ENCODE measurements around the gene XDH.
A peak's percentile ranks its signal among the peaks of the same experiment; 100 is the strongest.

Gene XDH

DNA sequence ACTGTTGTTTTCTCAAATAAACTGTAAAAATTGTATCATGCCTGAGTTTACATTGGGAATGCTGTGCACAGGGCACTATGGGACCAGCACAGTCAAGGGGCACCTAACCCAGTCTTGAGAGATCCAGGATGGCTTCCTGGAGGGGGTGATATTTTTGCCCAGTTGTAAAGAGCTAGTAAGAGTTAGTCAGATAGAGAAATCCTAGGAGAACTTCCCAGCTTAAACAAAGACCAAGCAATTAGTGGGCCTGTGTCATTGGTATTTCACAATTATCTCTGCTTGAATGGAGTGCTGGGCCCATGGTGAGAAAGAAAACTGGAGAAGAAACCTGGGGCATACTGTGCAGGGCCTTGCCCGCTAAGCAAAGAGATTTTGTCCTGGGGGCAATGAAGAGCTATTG lies 12.2 kb downstream of the XDH start:
- Histone ChIP-seq H3K36me3 (ENCODE audit: control insufficient read depth, insufficient read depth, low read length) (no peaks in the 10 kb centered on the region), H3K27ac (ENCODE audit: low read depth, low read length) (no peak overlapping the region), H3K9ac (ENCODE audit: low read depth, low read length) (no peak overlapping the region), H3K9me3 (ENCODE audit: control insufficient read depth, insufficient read depth, low read length) (no peaks in the 10 kb centered on the region), H3K27me3 (ENCODE audit: control insufficient read depth, insufficient read depth, low read length) (no peaks in the 10 kb centered on the region), H3K4me3 (ENCODE audit: low read depth, low read length) (no peak overlapping the region), H3K4me1 (ENCODE audit: control insufficient read depth, insufficient read depth, low read length) (peaks cover 15% of the 10 kb centered on the region)

DNA sequence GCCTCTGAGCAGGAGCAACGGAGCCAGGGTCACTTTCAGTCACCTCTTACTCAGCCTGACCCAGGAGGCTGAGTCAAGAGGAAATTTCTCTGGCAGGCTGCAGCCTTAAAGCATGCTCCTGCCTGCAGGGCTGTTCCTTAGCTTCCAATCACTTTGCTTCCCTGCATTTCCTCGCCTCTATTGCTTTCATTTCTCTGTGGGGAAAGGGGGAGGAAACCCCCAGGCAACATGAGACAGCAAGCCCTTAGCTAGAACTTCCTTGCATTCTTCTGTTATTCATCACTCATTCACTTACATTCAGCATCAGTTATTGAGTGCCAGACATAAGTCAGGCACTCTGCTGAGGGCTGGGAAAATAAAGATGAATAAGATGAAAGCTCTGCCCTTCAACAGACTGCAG lies 13.0 kb downstream of the XDH start:
- H3K4me1 ChIP-seq (ENCODE audit: control insufficient read depth, insufficient read depth, low read length), result peaks cover 15% of the 10 kb centered on the region
- no peaks in the 10 kb centered on the region for H3K9me3 ChIP-seq (ENCODE audit: control insufficient read depth, insufficient read depth, low read length)
- no peaks in the 10 kb centered on the region for H3K36me3 ChIP-seq (ENCODE audit: control insufficient read depth, insufficient read depth, low read length)
- H3K4me3 ChIP-seq (ENCODE audit: low read depth, low read length), result no peak overlapping the region
- H3K27me3 ChIP-seq (ENCODE audit: control insufficient read depth, insufficient read depth, low read length), result no peaks in the 10 kb centered on the region
- H3K9ac ChIP-seq (ENCODE audit: low read depth, low read length), result no peak overlapping the region
- H3K27ac ChIP-seq (ENCODE audit: low read depth, low read length), result peak overlapping the region; percentile 29

DNA sequence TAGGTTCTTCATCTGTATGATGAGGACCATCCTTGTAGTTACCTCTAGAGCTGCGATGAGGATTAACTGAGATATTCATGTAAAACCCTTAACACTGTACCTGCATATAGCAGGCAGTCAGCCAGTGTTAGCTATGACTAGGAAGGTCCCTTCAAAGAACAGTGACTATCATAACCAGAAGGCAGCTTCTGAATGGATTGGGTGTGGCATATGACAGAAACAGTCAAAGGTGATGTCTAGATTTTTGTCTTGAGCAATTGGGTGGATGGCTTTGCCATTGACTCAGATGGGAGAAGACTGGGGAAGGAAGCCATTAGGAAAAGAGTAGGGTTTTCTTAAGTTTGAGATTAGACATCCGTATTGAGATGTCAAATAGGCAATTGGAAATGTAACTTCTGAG lies 15.7 kb downstream of the XDH start:
- peaks cover 15% of the 10 kb centered on the region for H3K4me1 ChIP-seq (ENCODE audit: control insufficient read depth, insufficient read depth, low read length)
- no peak overlapping the region for H3K9ac ChIP-seq (ENCODE audit: low read depth, low read length)
- H3K27me3 ChIP-seq (ENCODE audit: control insufficient read depth, insufficient read depth, low read length), result no peaks in the 10 kb centered on the region
- H3K36me3 ChIP-seq (ENCODE audit: control insufficient read depth, insufficient read depth, low read length), result no peaks in the 10 kb centered on the region
- no peak overlapping the region for H3K27ac ChIP-seq (ENCODE audit: low read depth, low read length)
- H3K4me3 ChIP-seq (ENCODE audit: low read depth, low read length), result no peak overlapping the region
- H3K9me3 ChIP-seq (ENCODE audit: control insufficient read depth, insufficient read depth, low read length), result no peaks in the 10 kb centered on the region

- Histone ChIP-seq H3K27me3 (ENCODE audit: control insufficient read depth, insufficient read depth, low read length) (no peaks in the 10 kb centered on the region), H3K9ac (ENCODE audit: low read depth, low read length) (no peak overlapping the region), H3K27ac (ENCODE audit: low read depth, low read length) (no peak overlapping the region), H3K4me1 (ENCODE audit: control insufficient read depth, insufficient read depth, low read length) (peaks cover 9% of the 10 kb centered on the region), H3K9me3 (ENCODE audit: control insufficient read depth, insufficient read depth, low read length) (no peaks in the 10 kb centered on the region), H3K4me3 (ENCODE audit: low read depth, low read length) (no peak overlapping the region), H3K36me3 (ENCODE audit: control insufficient read depth, insufficient read depth, low read length) (no peaks in the 10 kb centered on the region)
Measured at GRCh38 chr2:31397094-31397493, 17.4 kb downstream of the XDH start.

GRCh38 chr2:31390324-31390723 lies 24.2 kb downstream of the XDH start:
- Histone ChIP-seq H3K27ac (ENCODE audit: low read depth, low read length) (no peak overlapping the region), H3K27me3 (ENCODE audit: control insufficient read depth, insufficient read depth, low read length) (no peaks in the 10 kb centered on the region), H3K36me3 (ENCODE audit: control insufficient read depth, insufficient read depth, low read length) (no peaks in the 10 kb centered on the region), H3K4me1 (ENCODE audit: control insufficient read depth, insufficient read depth, low read length) (no peaks in the 10 kb centered on the region), H3K9me3 (ENCODE audit: control insufficient read depth, insufficient read depth, low read length) (no peaks in the 10 kb centered on the region), H3K9ac (ENCODE audit: low read depth, low read length) (no peak overlapping the region), H3K4me3 (ENCODE audit: low read depth, low read length) (no peak overlapping the region)

DNA sequence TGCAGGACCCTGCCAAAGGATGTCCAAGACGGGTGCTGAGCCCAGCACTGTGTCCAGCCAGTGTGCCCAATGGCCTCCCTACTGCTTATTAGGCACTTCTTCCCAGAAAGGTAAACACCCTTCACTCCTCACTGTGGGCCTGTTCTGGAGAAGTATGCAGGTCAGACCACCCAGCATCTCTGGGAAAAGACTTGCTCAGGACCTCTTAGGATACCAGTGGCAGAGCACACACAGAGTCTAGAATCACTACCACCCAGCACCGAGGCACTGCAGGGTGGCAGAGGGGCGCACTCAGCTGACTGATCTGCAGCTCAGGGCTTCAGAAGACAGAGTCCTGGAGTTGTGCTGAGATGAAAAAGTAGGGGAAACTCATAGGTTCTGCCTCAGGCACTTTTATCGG lies 25.8 kb downstream of the XDH start:
- Histone ChIP-seq H3K4me1 (ENCODE audit: control insufficient read depth, insufficient read depth, low read length) (peaks cover 8% of the 10 kb centered on the region; the same call in 1 of the 2 replicates), H3K27me3 (ENCODE audit: control insufficient read depth, insufficient read depth, low read length) (no peaks in the 10 kb centered on the region), H3K9ac (ENCODE audit: low read depth, low read length) (no peak overlapping the region), H3K36me3 (ENCODE audit: control insufficient read depth, insufficient read depth, low read length) (no peaks in the 10 kb centered on the region), H3K4me3 (ENCODE audit: low read depth, low read length) (no peak overlapping the region), H3K9me3 (ENCODE audit: control insufficient read depth, insufficient read depth, low read length) (no peaks in the 10 kb centered on the region), H3K27ac (ENCODE audit: low read depth, low read length) (no peak overlapping the region)

DNA sequence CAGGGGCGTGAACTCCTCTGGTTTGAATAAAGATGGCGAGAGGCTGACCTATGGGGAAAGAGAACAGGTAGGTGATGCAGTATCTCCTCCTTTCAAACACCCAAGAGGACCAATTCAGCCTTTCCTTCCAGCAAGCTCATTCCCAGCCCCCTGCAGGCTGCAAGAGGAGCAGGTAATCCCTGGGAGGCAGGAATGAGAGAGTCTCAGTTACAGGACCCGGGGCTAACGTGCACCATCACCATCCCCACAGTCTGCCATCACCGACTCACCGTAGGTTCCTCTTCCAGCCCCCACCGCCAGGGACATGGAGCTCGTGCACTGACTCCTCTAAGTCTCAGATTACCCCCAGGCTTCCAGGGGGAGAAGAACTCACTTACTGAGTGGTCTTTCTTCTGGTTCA lies 26.7 kb downstream of the XDH start:
- no peak overlapping the region for H3K9ac ChIP-seq (ENCODE audit: low read depth, low read length)
- no peaks in the 10 kb centered on the region for H3K36me3 ChIP-seq (ENCODE audit: control insufficient read depth, insufficient read depth, low read length)
- H3K9me3 ChIP-seq (ENCODE audit: control insufficient read depth, insufficient read depth, low read length), result no peaks in the 10 kb centered on the region
- no peaks in the 10 kb centered on the region for H3K27me3 ChIP-seq (ENCODE audit: control insufficient read depth, insufficient read depth, low read length)
- peaks cover 12% of the 10 kb centered on the region for H3K4me1 ChIP-seq (ENCODE audit: control insufficient read depth, insufficient read depth, low read length)
- no peak overlapping the region for H3K4me3 ChIP-seq (ENCODE audit: low read depth, low read length)
- no peak overlapping the region for H3K27ac ChIP-seq (ENCODE audit: low read depth, low read length)

DNA sequence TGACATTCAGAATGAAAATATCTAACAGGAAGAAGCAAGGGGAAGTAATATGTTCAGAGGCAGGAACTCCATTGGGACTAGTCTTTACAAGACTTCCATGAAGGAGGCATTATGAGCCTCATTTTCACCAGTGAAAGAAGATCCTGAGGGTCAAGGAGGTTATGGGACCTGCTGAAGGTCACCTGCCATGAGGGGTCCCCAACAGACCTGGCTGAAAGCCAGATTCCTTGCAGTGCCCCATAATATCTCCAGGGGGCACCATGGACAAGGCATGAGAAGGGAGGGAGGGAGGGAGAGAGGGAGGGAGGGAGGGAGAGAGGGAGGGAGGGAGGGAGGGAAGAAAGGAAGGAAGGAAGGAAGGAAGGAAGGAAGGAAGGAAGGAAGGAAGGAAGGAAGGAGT lies 27.9 kb downstream of the XDH start:
- Histone ChIP-seq H3K9ac (ENCODE audit: low read depth, low read length) (no peak overlapping the region), H3K27me3 (ENCODE audit: control insufficient read depth, insufficient read depth, low read length) (no peaks in the 10 kb centered on the region), H3K4me3 (ENCODE audit: low read depth, low read length) (no peak overlapping the region), H3K27ac (ENCODE audit: low read depth, low read length) (no peak overlapping the region), H3K4me1 (ENCODE audit: control insufficient read depth, insufficient read depth, low read length) (peaks cover 24% of the 10 kb centered on the region), H3K9me3 (ENCODE audit: control insufficient read depth, insufficient read depth, low read length) (no peaks in the 10 kb centered on the region), H3K36me3 (ENCODE audit: control insufficient read depth, insufficient read depth, low read length) (no peaks in the 10 kb centered on the region)

DNA sequence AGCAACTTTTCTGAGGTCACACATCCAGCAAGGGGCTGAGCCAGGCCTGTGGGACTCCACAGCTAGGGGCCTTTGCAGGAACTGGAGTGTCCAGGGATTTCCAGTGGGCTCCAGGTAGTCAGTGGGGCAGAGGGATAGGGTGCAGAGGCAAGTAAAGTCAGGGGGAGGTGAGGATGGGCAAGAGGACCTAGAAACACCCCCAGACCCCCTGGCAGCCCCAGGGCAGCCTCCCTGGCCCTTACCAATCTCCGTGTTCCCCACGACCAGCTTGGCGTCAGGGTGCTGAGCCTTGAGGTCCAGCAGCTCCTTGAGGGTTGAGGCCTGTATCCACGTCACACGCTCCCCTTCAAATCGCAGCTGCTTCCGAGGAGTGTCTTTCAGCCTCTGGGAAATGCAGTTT lies 28.4 kb downstream of the XDH start:
- peaks cover 24% of the 10 kb centered on the region for H3K4me1 ChIP-seq (ENCODE audit: control insufficient read depth, insufficient read depth, low read length)
- no peaks in the 10 kb centered on the region for H3K9me3 ChIP-seq (ENCODE audit: control insufficient read depth, insufficient read depth, low read length)
- no peak overlapping the region for H3K4me3 ChIP-seq (ENCODE audit: low read depth, low read length)
- H3K9ac ChIP-seq (ENCODE audit: low read depth, low read length), result no peak overlapping the region
- H3K27ac ChIP-seq (ENCODE audit: low read depth, low read length), result no peak overlapping the region
- no peaks in the 10 kb centered on the region for H3K27me3 ChIP-seq (ENCODE audit: control insufficient read depth, insufficient read depth, low read length)
- H3K36me3 ChIP-seq (ENCODE audit: control insufficient read depth, insufficient read depth, low read length), result no peaks in the 10 kb centered on the region

DNA sequence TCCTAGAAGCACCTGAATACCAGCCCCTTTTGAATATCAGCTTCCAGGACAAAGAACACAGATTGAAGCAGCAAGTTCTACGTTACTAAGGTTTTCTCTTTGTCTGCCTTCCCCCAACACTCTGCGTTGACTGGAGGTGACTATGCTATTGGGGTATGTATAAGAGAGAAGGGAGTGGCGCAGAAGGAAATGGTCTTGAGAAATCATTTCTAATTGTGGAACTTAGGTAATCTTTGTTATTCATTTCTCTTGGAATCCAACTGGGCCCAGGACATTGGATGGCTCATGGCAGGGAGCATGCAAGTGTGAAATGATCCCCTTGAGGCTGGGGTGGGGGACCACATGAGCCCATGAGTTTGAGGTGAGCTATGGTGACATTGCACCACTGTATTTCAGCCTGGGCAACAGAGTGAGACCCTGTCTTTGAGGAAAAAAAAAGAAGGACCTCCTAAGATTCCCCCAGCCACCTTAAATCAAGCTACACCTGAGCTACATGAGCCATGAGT lies 29.7 kb downstream of the XDH start:
- no peak overlapping the region for H3K4me3 ChIP-seq (ENCODE audit: low read depth, low read length)
- H3K27ac ChIP-seq (ENCODE audit: low read depth, low read length), result no peak overlapping the region
- H3K36me3 ChIP-seq (ENCODE audit: control insufficient read depth, insufficient read depth, low read length), result no peaks in the 10 kb centered on the region
- peaks cover 24% of the 10 kb centered on the region for H3K4me1 ChIP-seq (ENCODE audit: control insufficient read depth, insufficient read depth, low read length)
- H3K9ac ChIP-seq (ENCODE audit: low read depth, low read length), result no peak overlapping the region
- no peaks in the 10 kb centered on the region for H3K9me3 ChIP-seq (ENCODE audit: control insufficient read depth, insufficient read depth, low read length)
- no peaks in the 10 kb centered on the region for H3K27me3 ChIP-seq (ENCODE audit: control insufficient read depth, insufficient read depth, low read length)

DNA sequence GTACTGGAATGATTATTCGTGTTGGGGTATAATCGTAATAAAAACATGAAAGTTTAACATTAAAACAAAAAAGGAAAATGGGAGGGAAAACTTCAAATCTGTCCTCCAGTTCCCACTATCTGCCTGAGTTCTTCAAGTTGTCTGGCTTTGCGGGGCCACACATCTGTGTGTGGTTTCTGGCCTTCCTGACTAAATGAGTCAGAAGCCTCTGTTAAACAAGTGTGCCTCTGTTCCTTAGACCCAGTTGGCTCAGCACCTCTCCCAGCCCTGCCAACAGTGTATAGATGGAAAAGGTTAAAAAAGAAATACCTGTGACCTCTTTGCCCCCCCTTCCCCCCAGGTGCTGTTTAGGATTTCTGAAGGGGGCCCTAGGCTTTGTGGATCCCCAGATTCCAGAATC lies 30.2 kb downstream of the XDH start:
- Histone ChIP-seq H3K27ac (ENCODE audit: low read depth, low read length) (no peak overlapping the region), H3K9ac (ENCODE audit: low read depth, low read length) (no peak overlapping the region), H3K9me3 (ENCODE audit: control insufficient read depth, insufficient read depth, low read length) (no peaks in the 10 kb centered on the region), H3K36me3 (ENCODE audit: control insufficient read depth, insufficient read depth, low read length) (no peaks in the 10 kb centered on the region), H3K4me1 (ENCODE audit: control insufficient read depth, insufficient read depth, low read length) (peaks cover 24% of the 10 kb centered on the region), H3K4me3 (ENCODE audit: low read depth, low read length) (no peak overlapping the region), H3K27me3 (ENCODE audit: control insufficient read depth, insufficient read depth, low read length) (no peaks in the 10 kb centered on the region)
